ENCODE results near the gene MAST4.

- TF ChIP-seq EGR1 (IDR thresholded peaks at IDR 0.05; ENCODE audit: low read depth in 2 of 2) (no peak), RXRA (IDR thresholded peaks at IDR 0.05) (no peak), RAD21 (IDR thresholded peaks at IDR 0.05) (no peak), GABPA (IDR thresholded peaks at IDR 0.05 in 1 of 2, conservative IDR thresholded peaks at IDR 0.05 in 1 of 2) (no peak), JUND (IDR thresholded peaks at IDR 0.05) (no peak), TAF1 (conservative IDR thresholded peaks at IDR 0.05) (no peak), YY1 (IDR thresholded peaks at IDR 0.05) (no peak)
- TF ChIP-seq, protein P1, sequence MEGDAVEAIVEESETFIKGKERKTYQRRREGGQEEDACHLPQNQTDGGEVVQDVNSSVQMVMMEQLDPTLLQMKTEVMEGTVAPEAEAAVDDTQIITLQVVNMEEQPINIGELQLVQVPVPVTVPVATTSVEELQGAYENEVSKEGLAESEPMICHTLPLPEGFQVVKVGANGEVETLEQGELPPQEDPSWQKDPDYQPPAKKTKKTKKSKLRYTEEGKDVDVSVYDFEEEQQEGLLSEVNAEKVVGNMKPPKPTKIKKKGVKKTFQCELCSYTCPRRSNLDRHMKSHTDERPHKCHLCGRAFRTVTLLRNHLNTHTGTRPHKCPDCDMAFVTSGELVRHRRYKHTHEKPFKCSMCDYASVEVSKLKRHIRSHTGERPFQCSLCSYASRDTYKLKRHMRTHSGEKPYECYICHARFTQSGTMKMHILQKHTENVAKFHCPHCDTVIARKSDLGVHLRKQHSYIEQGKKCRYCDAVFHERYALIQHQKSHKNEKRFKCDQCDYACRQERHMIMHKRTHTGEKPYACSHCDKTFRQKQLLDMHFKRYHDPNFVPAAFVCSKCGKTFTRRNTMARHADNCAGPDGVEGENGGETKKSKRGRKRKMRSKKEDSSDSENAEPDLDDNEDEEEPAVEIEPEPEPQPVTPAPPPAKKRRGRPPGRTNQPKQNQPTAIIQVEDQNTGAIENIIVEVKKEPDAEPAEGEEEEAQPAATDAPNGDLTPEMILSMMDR (IDR thresholded peaks at IDR 0.05; ENCODE audit: low read depth, low read length, missing input control) = no peak
- TF ChIP-seq, protein P2, sequence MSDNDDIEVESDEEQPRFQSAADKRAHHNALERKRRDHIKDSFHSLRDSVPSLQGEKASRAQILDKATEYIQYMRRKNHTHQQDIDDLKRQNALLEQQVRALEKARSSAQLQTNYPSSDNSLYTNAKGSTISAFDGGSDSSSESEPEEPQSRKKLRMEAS (IDR thresholded peaks at IDR 0.05) = no peak
Observed at GRCh38 chr5:66972004-66972403, 375.8 kb downstream of the MAST4 start.

Measured in liver (tissue), 3 donors.